ENCODE data around the gene TIMP2. TPM values are rescaled to one million over a fixed set of nuclear protein-coding genes. Genes with fewer than 3 reads are reported as not detected.

TIMP2 gene
- total RNA-seq, 1 experiment from 2014 or later: 62.4 TPM

GRCh38 chr17:78836420-78837021 lies 88.7 kb downstream of the TIMP2 start:
- H3K4me3 ChIP-seq (ENCODE audit: low read depth in 2 of 2, low read length in 2 of 2): no peak overlapping the region
- ChIA-PET POLR2A (no interaction called here), CTCF (no interaction called here)
- no peak overlapping the region for H3K27ac ChIP-seq (ENCODE audit: low read length)
- TF ChIP-seq CTCF (IDR thresholded peaks at IDR 0.05) (no peak), POLR2AphosphoS5 (IDR thresholded peaks at IDR 0.05; ENCODE audit: low read depth, low read length) (no peak), SIN3A (IDR thresholded peaks at IDR 0.05; ENCODE audit: borderline replicate concordance, insufficient read depth, low read depth, low read length) (no peak), TCF7L2 (IDR thresholded peaks at IDR 0.05; ENCODE audit: low read depth, low read length) (no peak)
- TF ChIP-seq, protein P1, sequence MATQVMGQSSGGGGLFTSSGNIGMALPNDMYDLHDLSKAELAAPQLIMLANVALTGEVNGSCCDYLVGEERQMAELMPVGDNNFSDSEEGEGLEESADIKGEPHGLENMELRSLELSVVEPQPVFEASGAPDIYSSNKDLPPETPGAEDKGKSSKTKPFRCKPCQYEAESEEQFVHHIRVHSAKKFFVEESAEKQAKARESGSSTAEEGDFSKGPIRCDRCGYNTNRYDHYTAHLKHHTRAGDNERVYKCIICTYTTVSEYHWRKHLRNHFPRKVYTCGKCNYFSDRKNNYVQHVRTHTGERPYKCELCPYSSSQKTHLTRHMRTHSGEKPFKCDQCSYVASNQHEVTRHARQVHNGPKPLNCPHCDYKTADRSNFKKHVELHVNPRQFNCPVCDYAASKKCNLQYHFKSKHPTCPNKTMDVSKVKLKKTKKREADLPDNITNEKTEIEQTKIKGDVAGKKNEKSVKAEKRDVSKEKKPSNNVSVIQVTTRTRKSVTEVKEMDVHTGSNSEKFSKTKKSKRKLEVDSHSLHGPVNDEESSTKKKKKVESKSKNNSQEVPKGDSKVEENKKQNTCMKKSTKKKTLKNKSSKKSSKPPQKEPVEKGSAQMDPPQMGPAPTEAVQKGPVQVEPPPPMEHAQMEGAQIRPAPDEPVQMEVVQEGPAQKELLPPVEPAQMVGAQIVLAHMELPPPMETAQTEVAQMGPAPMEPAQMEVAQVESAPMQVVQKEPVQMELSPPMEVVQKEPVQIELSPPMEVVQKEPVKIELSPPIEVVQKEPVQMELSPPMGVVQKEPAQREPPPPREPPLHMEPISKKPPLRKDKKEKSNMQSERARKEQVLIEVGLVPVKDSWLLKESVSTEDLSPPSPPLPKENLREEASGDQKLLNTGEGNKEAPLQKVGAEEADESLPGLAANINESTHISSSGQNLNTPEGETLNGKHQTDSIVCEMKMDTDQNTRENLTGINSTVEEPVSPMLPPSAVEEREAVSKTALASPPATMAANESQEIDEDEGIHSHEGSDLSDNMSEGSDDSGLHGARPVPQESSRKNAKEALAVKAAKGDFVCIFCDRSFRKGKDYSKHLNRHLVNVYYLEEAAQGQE (IDR thresholded peaks at IDR 0.05; ENCODE audit: insufficient read depth in 1 of 2, low read depth in 2 of 2, low read length in 1 of 2): no peak
- peaks cover 16% of the 10 kb centered on the region for H3K4me1 ChIP-seq (ENCODE audit: control insufficient read depth, insufficient read depth, low read length)
- peaks cover 36% of the 10 kb centered on the region for H3K36me3 ChIP-seq (ENCODE audit: control insufficient read depth, insufficient read depth, low read length)
- no peaks in the 10 kb centered on the region for H3K9me3 ChIP-seq (ENCODE audit: control insufficient read depth, insufficient read depth, low read depth, low read length)
- in situ Hi-C loops (cut with HindIII; ENCODE audit: low pct_unique_long_range_greater_than_20kb, low sequenced_read_pairs) (loop anchor here (25.0 kb wide), 1 partner anchor 349 kb away; no protein-coding TSS in a partner anchor), intact Hi-C loops (cut with micrococcal nuclease; ENCODE audit: unreplicated experiment) (no loop called here)
- DNase-seq (ENCODE audit: low read depth, low spot score) (no peak), ATAC-seq (no peak)
- BruUV-seq (replicated peaks): no TSS peak
- H3K27me3 ChIP-seq (ENCODE audit: control insufficient read depth, insufficient read depth, low read length): no peaks in the 10 kb centered on the region

GRCh38 chr17:78834571-78834970 lies 90.6 kb downstream of the TIMP2 start:
- no peak for TF ChIP-seq CTCF (IDR thresholded peaks at IDR 0.05)
- no peak for TF ChIP-seq POLR2AphosphoS5 (IDR thresholded peaks at IDR 0.05; ENCODE audit: low read depth, low read length)
- no peak for TF ChIP-seq SIN3A (IDR thresholded peaks at IDR 0.05; ENCODE audit: borderline replicate concordance, insufficient read depth, low read depth, low read length)
- no peak for TF ChIP-seq TCF7L2 (IDR thresholded peaks at IDR 0.05; ENCODE audit: low read depth, low read length)
- TF ChIP-seq, protein P1 (IDR thresholded peaks at IDR 0.05; ENCODE audit: insufficient read depth in 1 of 2, low read depth in 2 of 2, low read length in 1 of 2): no peak
- Histone ChIP-seq H3K9me3 (ENCODE audit: control insufficient read depth, insufficient read depth, low read depth, low read length) (no peaks in the 10 kb centered on the region), H3K27ac (ENCODE audit: low read length) (no peak overlapping the region), H3K4me1 (ENCODE audit: control insufficient read depth, insufficient read depth, low read length) (peaks cover 13% of the 10 kb centered on the region), H3K36me3 (ENCODE audit: control insufficient read depth, insufficient read depth, low read length) (peaks cover 31% of the 10 kb centered on the region), H3K27me3 (ENCODE audit: control insufficient read depth, insufficient read depth, low read length) (no peaks in the 10 kb centered on the region), H3K4me3 (ENCODE audit: low read depth in 2 of 2, low read length in 2 of 2) (no peak overlapping the region)
- DNase-seq (ENCODE audit: low read depth, low spot score): no peak
- CTCF ChIA-PET: no interaction called here
- POLR2A ChIA-PET: no interaction called here
- no peak for ATAC-seq
- BruUV-seq (replicated peaks): no TSS peak
- intact Hi-C loops (cut with micrococcal nuclease; ENCODE audit: unreplicated experiment): no loop called here
- in situ Hi-C loops (cut with HindIII; ENCODE audit: low pct_unique_long_range_greater_than_20kb, low sequenced_read_pairs): loop anchor here (25.0 kb wide), 1 partner anchor 347 kb away; no protein-coding TSS in a partner anchor
